ENCODE measurements around the gene MAN2B2.

GRCh38 chr4:6526671-6527091, 48.3 kb upstream of the MAN2B2 start:
- TF ChIP-seq CTCF (IDR thresholded peaks at IDR 0.05; ENCODE audit: insufficient read depth, low read length, poor library complexity, severe bottlenecking) (no peak), EZH2phosphoT487 (conservative IDR thresholded peaks at IDR 0.05; ENCODE audit: low read length) (no peak)
